ENCODE data around the gene RANBP9. TPM values are rescaled to one million over a fixed set of nuclear protein-coding genes. Genes with fewer than 3 reads are reported as not detected.

The RANBP9 gene
- total and polyA plus RNA-seq, 2 of the 13 experiments (the other 11 are each of a cell fraction or from before 2014, with no cell fraction given), result 26.6 to 30.6 TPM

DNA sequence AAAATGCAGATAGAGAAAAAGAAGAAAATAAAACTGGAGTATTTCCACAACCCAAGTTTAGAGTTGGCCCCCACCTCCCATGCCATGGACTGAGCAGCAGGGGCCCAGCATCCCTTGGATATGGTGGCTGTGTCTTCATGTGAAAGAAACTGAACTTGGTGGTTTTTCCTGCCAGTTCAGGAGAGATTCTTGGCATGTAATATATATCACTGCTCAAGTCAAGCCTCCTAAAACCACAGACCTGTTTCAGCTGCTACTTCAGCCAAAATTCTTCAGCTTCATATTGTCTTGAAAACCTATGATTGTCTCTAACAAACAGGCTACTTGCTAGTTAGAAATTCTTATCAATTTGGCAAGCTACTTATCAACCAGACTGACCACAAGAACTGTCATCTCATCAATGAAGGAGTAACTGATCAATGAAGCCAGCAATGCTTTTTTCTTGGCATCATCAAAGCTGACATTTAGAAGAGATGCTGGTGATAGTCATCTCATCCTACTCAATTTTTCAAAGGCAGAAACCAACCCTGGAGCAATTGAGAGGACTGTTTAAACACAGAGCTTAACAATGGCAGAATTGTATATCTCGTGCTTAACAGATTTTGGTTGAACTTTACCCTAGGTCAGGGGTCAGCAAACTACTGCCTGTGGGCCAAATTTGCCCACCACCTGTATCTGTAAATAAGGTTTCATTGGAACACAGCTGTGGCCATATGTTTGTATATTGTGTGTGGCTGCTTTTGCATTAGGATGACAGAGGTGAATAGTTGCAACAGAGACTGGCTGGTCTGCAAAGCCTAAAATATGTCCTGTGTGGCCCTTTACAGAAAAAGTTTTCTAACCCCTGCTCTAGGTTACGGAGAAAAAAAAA lies 106.9 kb downstream of the RANBP9 start (continued):
- TF ChIP-seq ZKSCAN1 (IDR thresholded peaks at IDR 0.05; ENCODE audit: low read length) (peak; percentile 21; the same call in 1 of the 2 replicates), MAFF (IDR thresholded peaks at IDR 0.05; ENCODE audit: low read depth, low read length) (peak; percentile 62), MIER2 (CRISPR knock-in tag; IDR thresholded peaks at IDR 0.05) (peak; percentile 78), ZNF777 (CRISPR knock-in tag; IDR thresholded peaks at IDR 0.05) (no peak), SP1 (IDR thresholded peaks at IDR 0.05) (no peak), SP1 (CRISPR knock-in tag; IDR thresholded peaks at IDR 0.05) (no peak), MIER3 (CRISPR knock-in tag; IDR thresholded peaks at IDR 0.05; ENCODE audit: borderline replicate concordance) (peak; percentile 69; the same call in 1 of the 2 replicates), ZMYM3 (CRISPR knock-in tag; IDR thresholded peaks at IDR 0.05) (peak; percentile 59; the same call in 1 of the 2 replicates), HNRNPLL (IDR thresholded peaks at IDR 0.05; ENCODE audit: low read depth, low read length, poor library complexity, severe bottlenecking) (no peak), TCF12 (IDR thresholded peaks at IDR 0.05) (no peak), TCF12 (CRISPR knock-in tag; IDR thresholded peaks at IDR 0.05) (peak; percentile 98), ZNF644 (CRISPR knock-in tag; IDR thresholded peaks at IDR 0.05; ENCODE audit: low read depth) (peak; percentile 77; the same call in 1 of the 2 replicates)
- TF ChIP-seq, protein P1, sequence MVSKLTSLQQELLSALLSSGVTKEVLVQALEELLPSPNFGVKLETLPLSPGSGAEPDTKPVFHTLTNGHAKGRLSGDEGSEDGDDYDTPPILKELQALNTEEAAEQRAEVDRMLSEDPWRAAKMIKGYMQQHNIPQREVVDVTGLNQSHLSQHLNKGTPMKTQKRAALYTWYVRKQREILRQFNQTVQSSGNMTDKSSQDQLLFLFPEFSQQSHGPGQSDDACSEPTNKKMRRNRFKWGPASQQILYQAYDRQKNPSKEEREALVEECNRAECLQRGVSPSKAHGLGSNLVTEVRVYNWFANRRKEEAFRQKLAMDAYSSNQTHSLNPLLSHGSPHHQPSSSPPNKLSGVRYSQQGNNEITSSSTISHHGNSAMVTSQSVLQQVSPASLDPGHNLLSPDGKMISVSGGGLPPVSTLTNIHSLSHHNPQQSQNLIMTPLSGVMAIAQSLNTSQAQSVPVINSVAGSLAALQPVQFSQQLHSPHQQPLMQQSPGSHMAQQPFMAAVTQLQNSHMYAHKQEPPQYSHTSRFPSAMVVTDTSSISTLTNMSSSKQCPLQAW (CRISPR knock-in tag; IDR thresholded peaks at IDR 0.05), result peak; percentile 89
- TF ChIP-seq, protein P2, sequence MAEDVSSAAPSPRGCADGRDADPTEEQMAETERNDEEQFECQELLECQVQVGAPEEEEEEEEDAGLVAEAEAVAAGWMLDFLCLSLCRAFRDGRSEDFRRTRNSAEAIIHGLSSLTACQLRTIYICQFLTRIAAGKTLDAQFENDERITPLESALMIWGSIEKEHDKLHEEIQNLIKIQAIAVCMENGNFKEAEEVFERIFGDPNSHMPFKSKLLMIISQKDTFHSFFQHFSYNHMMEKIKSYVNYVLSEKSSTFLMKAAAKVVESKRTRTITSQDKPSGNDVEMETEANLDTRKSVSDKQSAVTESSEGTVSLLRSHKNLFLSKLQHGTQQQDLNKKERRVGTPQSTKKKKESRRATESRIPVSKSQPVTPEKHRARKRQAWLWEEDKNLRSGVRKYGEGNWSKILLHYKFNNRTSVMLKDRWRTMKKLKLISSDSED (CRISPR knock-in tag; IDR thresholded peaks at IDR 0.05), result no peak
- TF ChIP-seq, protein P3, sequence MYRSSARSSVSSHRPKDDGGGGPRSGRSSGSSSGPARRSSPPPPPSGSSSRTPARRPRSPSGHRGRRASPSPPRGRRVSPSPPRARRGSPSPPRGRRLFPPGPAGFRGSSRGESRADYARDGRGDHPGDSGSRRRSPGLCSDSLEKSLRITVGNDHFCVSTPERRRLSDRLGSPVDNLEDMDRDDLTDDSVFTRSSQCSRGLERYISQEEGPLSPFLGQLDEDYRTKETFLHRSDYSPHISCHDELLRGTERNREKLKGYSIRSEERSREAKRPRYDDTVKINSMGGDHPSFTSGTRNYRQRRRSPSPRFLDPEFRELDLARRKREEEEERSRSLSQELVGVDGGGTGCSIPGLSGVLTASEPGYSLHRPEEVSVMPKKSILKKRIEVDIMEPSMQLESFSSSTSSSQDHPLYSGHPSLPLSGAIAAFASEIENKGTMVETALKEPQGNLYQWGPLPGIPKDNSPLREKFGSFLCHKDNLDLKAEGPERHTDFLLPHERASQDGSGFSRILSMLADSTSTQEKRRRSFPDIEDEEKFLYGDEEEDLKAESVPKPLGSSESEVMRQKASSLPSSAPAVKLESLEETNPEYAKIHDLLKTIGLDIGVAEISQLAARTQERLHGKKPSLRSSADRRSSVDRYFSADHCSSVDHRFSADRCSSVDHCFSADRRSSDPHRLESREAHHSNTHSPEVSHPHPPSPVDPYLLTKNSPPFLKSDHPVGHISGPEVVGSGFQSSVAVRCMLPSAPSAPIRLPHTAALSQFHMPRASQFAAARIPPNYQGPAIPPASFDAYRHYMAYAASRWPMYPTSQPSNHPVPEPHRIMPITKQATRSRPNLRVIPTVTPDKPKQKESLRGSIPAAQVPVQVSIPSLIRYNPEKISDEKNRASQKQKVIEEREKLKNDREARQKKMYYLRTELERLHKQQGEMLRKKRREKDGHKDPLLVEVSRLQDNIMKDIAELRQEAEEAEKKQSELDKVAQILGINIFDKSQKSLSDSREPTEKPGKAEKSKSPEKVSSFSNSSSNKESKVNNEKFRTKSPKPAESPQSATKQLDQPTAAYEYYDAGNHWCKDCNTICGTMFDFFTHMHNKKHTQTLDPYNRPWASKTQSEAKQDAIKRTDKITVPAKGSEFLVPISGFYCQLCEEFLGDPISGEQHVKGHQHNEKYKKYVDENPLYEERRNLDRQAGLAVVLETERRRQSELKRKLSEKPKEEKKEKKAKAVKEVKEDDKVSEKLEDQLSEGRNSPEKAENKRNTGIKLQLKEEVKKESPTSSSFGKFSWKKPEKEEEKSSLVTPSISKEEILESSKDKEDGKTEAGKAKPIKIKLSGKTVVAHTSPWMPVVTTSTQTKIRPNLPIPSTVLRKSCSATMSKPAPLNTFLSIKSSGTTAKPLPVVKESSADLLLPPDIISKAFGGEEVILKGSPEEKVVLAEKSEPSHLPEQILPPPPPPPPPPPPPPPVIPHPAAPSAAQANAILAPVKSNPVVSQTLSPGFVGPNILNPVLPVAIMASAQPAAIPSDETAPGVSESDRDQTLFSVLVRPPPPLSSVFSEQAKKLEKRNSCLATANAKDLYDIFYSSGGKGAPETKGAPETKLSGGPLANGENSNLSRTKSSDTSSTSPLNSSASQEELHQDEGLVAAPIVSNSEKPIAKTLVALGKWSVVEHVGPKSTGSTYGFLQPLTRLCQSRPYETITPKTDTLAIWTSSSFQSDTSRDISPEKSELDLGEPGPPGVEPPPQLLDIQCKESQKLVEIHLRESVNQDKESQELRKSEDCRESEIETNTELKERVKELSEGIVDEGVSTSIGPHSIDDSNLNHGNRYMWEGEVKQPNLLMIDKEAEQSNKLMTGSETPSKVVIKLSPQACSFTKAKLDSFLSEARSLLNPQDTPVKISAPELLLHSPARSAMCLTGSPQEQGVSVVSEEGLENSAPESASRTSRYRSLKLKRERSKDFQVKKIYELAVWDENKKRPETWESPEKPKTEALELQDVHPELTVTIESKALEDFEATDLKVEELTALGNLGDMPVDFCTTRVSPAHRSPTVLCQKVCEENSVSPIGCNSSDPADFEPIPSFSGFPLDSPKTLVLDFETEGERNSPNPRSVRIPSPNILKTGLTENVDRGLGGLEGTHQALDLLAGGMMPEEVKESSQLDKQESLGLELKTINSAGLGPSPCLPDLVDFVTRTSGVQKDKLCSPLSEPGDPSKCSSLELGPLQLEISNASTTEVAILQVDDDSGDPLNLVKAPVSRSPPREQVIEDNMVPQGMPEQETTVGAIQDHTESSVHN (CRISPR knock-in tag; IDR thresholded peaks at IDR 0.05), result peak; percentile 46; the same call in 1 of the 2 replicates
- TF ChIP-seq, protein P4, sequence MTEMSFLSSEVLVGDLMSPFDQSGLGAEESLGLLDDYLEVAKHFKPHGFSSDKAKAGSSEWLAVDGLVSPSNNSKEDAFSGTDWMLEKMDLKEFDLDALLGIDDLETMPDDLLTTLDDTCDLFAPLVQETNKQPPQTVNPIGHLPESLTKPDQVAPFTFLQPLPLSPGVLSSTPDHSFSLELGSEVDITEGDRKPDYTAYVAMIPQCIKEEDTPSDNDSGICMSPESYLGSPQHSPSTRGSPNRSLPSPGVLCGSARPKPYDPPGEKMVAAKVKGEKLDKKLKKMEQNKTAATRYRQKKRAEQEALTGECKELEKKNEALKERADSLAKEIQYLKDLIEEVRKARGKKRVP (CRISPR knock-in tag; IDR thresholded peaks at IDR 0.05), result peak in 1 of 2 experiments; percentile 81; a peak in 2 of 4 replicates
- TF ChIP-seq, protein P5, sequence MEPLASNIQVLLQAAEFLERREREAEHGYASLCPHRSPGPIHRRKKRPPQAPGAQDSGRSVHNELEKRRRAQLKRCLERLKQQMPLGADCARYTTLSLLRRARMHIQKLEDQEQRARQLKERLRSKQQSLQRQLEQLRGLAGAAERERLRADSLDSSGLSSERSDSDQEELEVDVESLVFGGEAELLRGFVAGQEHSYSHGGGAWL (CRISPR knock-in tag; IDR thresholded peaks at IDR 0.05), result no peak
